Measurements from ENCODE around the gene ZBTB32. TPM values are rescaled to one million over a fixed set of nuclear protein-coding genes. Genes with fewer than 3 reads are reported as not detected.
A peak's percentile ranks its signal among the peaks of the same experiment; 100 is the strongest.

ZBTB32 gene
- total RNA-seq, 1 donor from 2014 or later, result not detected

DNA sequence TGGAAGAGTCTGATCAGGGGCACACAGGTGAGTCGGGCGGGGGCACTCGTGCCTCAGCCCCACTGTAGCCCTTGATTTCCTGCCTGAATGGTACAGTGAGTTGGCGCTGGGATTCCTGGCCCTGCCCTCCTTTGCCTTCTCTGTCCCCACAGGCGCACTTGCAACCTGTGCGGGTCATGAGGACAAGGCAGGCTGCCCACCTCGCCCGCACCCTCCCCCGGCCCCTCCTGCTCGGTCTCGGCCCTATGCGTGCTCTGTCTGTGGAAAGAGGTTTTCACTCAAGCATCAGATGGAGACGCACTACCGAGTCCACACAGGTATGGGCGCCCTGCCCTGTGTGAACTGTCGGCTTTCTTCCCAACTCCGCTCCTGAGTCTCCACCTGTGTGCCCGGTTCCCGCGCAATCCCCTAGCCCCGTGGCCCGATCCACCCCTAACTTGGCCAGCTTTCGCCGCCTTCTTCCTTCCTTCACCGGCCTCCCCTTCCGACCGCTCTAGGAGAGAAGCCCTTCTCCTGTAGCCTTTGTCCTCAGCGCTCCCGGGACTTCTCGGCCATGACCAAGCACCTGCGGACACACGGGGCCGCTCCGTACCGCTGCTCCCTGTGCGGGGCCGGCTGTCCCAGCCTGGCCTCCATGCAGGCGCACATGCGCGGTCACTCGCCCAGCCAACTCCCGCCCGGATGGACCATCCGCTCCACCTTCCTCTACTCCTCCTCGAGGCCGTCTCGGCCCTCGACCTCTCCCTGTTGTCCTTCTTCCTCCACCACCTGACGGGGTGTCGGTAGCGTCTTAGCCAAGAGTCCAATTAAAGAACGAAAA lies 11.8 kb downstream of the ZBTB32 start:
- H3K27ac Mint-ChIP-seq (ENCODE audit: unreplicated experiment), result peak overlapping the region; percentile 97
- no peaks in the 10 kb centered on the region for H3K27me3 Mint-ChIP-seq (ENCODE audit: low read depth)
- H3K9me3 Mint-ChIP-seq (ENCODE audit: low read depth), result no peaks in the 10 kb centered on the region
- H3K4me1 Mint-ChIP-seq (ENCODE audit: low read depth), result peaks cover 29% of the 10 kb centered on the region
- H3K4me3 Mint-ChIP-seq (ENCODE audit: unreplicated experiment), result peak overlapping the region; percentile 96
- TF ChIP-seq, protein P1, sequence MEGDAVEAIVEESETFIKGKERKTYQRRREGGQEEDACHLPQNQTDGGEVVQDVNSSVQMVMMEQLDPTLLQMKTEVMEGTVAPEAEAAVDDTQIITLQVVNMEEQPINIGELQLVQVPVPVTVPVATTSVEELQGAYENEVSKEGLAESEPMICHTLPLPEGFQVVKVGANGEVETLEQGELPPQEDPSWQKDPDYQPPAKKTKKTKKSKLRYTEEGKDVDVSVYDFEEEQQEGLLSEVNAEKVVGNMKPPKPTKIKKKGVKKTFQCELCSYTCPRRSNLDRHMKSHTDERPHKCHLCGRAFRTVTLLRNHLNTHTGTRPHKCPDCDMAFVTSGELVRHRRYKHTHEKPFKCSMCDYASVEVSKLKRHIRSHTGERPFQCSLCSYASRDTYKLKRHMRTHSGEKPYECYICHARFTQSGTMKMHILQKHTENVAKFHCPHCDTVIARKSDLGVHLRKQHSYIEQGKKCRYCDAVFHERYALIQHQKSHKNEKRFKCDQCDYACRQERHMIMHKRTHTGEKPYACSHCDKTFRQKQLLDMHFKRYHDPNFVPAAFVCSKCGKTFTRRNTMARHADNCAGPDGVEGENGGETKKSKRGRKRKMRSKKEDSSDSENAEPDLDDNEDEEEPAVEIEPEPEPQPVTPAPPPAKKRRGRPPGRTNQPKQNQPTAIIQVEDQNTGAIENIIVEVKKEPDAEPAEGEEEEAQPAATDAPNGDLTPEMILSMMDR (IDR thresholded peaks at IDR 0.05), result no peak
- peaks cover 2% of the 10 kb centered on the region for H3K36me3 Mint-ChIP-seq (ENCODE audit: low read depth)
- DNase-seq (ENCODE audit: low spot score), result peak; percentile 94

DNA sequence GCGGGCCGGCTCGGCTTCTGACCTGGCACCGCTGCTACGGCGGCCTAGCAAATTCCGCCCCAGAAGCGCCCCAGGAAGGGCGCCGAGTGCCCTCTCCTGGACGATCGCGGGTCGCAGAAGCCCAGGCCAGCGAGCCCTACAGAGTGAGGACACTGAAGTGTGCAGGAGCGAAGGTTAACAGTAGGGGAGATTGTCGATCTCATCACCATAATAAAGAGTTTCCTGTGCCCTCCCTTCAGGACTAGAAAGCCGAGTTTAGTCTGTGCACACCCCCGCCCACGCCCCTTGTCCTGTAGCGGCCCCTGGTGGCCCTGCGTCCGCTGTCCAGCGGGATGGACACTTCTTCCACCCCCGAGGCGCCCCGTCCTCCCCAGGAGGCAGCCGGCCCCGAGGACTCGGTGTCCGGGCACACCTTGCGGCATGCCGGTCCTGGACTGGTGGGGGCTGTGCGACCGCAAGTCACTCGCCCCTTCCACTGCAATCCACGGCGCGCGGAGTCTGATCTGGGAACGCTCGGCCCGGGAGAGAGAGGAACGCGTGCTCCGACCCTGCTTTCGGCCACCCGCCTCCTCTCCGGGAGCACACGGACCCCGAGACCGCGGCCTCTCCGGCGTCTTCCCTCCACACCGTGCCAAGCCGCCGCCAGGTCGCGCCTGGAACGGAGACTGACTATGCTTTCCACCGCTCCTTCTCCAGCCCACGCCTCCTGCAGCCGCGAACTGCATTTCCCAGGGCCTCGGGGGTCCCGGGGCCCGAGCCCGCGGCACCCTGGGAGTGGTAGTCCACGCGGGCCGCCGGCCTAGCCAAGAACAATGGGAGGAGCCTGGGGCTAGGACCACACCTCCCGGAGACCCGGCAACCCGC lies 12.7 kb downstream of the ZBTB32 start:
- TF ChIP-seq, protein P1 (IDR thresholded peaks at IDR 0.05), result peak; percentile 100
- Mint-ChIP-seq H3K9me3 (ENCODE audit: low read depth) (no peaks in the 10 kb centered on the region), H3K36me3 (ENCODE audit: low read depth) (peaks cover 3% of the 10 kb centered on the region), H3K27me3 (ENCODE audit: low read depth) (no peaks in the 10 kb centered on the region), H3K4me1 (ENCODE audit: low read depth) (peaks cover 26% of the 10 kb centered on the region), H3K4me3 (ENCODE audit: unreplicated experiment) (peak overlapping the region; percentile 96), H3K27ac (ENCODE audit: unreplicated experiment) (peak overlapping the region; percentile 97)
- DNase-seq (ENCODE audit: low spot score), result peak; percentile 98

DNA sequence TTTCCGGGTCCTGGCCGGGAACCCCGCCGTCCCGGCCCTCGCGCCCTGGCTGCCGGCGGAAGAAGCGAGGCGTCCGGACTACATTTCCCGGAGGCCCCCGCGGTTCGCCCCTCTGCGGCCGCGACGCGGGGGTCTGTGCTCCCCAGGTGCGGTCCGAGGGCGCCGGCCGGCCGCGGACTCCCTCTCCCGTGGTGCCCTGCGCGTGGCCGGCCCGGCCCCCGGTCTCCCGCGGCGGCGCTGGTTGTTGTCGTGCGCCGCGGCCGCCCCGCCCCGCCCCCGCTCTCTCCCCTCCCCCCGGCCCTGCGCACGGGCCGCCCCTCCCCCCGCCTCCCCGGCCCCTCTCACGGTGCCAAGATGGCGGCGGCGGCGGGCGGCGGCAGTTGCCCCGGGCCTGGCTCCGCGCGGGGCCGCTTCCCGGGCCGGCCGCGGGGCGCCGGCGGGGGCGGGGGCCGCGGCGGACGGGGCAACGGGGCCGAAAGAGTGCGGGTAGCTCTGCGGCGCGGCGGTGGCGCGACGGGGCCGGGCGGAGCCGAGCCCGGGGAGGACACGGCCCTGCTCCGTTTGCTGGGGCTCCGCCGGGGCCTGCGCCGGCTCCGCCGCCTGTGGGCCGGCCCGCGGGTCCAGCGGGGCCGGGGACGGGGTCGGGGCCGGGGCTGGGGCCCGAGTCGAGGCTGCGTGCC lies 13.4 kb downstream of the ZBTB32 start, which contains the start of gene KMT2B:
KMT2B (plus strand) TSS at position 339 of the 680 bp plus-strand sequence; CDS start at position 355, 16 bp downstream.
- Mint-ChIP-seq H3K27me3 (ENCODE audit: low read depth) (no peaks in the 10 kb centered on the region), H3K36me3 (ENCODE audit: low read depth) (peaks cover 8% of the 10 kb centered on the region), H3K4me1 (ENCODE audit: low read depth) (peaks cover 26% of the 10 kb centered on the region), H3K4me3 (ENCODE audit: unreplicated experiment) (peak within 1 kb of the TSS; percentile 96), H3K27ac (ENCODE audit: unreplicated experiment) (peak within 1 kb of the TSS; percentile 97), H3K9me3 (ENCODE audit: low read depth) (no peaks in the 10 kb centered on the region)
- DNase-seq (ENCODE audit: low spot score), result no peak
- TF ChIP-seq, protein P1 (IDR thresholded peaks at IDR 0.05), result no peak

DNA sequence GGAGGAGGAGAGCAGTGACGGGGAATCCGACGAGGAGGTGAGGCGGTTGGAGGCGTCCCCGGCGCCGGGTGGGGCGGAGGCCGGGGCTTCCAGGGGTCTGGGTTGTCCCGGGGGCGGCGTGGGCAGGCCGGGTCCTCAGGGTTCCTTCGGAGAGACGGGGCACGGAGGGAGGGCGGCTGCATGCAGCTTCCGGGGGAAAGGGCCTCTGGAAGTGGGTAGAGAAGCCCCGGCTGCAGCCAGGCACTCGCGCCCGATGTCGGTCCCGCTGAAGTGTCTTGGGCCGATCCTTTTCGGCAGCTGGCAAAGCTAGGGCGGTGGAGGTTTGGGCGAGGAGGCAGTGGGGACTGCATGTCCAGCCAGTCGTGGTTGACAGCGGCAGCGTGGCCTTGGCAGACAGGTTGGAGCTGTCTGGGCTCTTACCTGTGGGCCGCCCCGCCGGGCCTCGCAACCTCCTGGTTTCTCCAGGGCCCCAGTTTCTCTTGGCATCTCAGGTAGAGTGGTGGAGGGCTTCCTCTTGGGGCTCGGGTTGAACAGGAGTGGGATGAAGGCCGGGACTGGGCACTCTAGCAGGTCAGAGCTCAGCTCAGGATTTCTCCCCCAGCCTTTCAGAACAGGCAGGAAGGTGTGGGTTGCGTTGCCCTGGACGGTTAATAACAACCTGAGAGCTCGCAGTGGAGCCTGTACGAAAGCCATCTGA lies 14.1 kb downstream of the ZBTB32 start:
- Mint-ChIP-seq H3K4me1 (ENCODE audit: low read depth) (peaks cover 26% of the 10 kb centered on the region), H3K27me3 (ENCODE audit: low read depth) (no peaks in the 10 kb centered on the region), H3K27ac (ENCODE audit: unreplicated experiment) (peak overlapping the region; percentile 74), H3K4me3 (ENCODE audit: unreplicated experiment) (peak overlapping the region; percentile 83), H3K9me3 (ENCODE audit: low read depth) (no peaks in the 10 kb centered on the region), H3K36me3 (ENCODE audit: low read depth) (peaks cover 13% of the 10 kb centered on the region)
- TF ChIP-seq, protein P1 (IDR thresholded peaks at IDR 0.05), result no peak
- DNase-seq (ENCODE audit: low spot score), result peak; percentile 92

Data from chondrocyte (in vitro differentiated cells).